Activated T-helper 1 cell treated with Interleukin-2 at 50 U/mL for 16 hours (primary cell): Measurements from ENCODE around the gene TP73.

ENCODE experiments used
- DNase-seq: peaks from one replicate; pipeline ENCODE4 v3.0.0-alpha.2; 2020; ENCODE audit warnings: low read depth

Gene TP73

DNA sequence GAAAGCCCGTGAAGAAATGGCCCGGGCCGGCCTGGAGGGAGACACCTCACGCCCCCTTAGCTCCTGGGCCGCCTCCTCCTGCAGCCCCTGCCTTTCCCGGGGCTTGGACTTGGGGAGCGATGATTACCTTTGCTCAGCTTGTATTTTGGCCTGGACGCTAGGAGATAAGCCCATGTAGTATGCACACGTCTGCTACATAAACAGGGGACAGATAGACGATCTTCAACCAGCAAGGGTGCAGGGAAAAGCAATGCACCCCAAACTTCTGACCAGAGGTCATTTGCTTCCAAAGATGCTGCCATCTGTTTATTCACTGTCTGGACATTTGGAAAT, 936 bp downstream of the TP73 start:
- DNase-seq = no peak

DNA sequence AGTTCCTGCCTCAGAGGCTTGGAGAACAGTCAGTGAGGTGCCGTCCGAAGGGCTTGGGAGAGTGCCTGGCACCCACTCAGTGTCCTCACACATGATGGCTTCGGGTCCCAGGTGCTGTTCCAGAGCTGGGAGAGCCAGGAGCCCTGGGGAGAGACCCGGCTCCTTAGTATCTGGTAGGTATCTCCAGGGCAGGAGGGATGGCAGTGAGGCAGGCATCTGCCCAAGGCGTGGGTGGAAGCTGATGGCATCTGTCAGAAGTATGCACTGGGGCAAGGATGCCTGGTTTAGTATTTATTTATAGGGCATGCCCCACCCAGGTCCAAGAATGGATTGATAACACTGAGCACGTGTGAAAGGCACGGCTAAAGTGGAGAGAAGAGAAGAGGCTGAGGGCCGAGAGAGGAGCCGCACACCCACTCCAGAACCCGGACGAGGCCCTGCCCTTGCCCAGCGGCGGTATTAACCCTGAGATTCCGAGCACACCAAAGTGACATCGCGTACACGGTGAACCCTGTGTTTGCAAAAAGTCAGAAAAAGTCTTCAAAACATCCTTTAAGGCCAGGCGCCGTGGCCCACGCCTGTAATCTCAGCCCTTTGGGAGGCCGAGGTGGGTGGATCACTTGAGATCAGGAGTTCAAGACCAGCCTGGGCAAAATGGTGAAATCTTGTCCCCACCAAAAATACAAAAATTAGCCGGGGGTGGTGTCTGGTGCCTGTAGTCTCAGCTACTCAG, 2.4 kb downstream of the TP73 start:
- no peak for DNase-seq

DNA sequence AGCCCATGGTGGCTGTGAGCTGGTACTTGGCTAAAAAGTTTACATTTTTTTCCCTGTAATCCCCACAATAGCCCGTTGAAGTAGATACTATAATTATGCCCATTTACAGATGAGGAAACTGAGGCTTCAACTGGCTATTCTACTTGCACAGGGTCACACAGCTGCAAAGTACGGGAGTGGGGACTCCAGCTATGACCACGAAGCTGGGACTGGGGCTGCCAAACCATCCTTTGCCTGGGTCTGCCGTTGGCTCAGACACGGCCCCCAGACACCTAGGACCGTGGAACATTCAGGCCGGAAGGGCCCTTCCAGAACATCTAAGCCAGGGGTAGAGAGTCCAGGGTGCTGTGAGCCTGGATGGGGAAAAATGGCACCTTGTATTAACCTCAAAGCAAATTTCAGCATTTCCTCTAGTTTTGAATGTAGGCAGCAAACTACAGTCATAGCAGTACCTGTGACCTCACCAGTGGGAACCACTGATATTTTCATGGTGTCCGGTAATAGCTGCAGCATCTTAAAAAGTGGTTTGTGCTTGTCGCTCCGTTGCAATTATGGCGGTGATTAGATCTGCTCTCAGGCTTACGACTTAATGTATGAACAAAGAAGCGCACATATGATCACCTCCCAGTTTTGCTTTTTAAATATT, 4.3 kb downstream of the TP73 start:
- DNase-seq = no peak

DNA sequence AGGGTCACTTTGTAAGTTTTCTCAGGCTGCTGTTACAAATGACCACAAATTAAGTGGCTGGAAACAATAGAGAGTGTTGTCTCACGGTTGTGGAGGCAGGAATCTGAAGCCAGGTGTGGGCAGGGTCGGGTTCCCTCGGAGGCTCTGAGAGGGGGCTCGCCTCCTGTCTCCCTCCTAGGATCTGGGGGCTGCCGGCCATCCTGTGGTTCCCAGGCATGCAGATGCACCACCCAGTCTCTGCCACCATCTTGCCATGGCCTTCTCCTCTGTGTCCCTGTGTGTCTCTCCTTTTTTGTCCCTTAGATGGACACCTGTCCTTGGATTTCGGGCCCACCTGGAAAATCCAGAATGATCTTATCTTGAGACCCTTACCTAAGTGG, 4.8 kb downstream of the TP73 start:
- no peak for DNase-seq

DNA sequence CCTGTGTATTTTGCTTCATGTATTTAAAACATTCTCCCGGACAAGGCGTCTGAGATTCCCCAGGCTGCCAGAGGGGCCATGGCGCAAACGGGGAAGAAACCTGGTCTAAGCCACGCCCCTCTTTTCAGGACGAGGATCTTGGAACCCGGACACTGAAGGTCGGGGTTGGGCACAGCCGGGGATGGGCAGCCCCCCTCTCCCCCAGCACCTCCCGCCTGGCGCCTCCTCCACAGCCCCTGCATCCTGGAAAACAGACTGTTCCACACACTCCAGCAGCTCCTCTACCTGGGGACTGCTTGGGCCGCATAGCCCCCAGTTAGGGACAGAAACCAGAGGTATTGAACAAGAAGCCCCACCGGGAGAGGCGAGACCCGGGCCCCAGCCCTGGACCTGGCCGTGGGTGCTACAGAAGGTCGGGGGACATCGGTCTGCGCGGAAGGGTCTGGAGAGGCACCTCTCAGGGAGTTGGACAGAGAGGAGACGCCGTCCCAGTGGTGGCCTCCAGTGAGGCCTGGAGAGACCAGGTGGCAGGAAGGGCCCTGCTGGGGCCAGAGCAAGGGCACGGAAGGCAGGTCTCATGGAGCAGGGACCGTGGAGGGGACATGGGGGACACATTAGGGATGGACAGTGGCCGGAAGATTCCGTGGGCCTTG, 5.4 kb downstream of the TP73 start:
- DNase-seq = no peak

DNA sequence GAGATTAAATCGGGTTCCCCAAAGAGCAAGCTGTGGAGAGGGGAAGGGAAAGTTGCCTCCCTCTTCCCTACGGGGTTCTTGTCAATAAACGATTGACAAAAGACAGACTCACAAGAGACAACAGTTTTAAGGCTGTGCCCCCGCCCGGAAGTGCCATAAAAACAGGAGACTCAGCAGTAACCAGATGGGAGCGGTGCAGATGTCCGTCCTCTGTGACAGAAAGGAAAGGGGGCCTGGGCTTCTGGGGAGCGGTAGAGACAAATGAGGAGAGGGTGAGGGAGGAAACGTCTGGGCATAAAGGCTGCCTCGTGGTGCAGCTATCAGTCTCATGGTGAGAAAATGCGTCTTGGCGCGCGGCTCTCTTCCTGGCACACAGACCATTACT, 5.9 kb downstream of the TP73 start:
- DNase-seq = no peak

DNA sequence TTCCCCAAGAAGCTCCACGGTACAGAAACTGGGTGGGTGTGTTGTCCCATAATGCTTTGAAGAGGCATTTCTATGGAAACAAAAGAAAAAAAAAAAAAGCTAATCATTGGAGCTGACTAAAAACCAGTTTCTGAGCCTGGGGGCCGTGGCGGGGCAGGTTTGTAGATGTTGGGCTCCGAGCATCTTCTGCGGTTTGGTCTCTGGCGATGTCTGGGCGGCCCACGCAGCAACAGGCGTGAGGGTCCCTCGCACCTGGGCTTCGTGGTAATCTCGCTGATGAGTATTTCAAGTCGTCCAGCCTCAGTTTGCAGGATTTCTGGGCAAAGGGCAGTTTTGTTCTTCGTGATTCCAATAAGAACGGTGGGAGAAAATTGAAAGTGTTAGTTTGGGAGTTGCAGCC, 6.8 kb downstream of the TP73 start:
- no peak for DNase-seq

DNA sequence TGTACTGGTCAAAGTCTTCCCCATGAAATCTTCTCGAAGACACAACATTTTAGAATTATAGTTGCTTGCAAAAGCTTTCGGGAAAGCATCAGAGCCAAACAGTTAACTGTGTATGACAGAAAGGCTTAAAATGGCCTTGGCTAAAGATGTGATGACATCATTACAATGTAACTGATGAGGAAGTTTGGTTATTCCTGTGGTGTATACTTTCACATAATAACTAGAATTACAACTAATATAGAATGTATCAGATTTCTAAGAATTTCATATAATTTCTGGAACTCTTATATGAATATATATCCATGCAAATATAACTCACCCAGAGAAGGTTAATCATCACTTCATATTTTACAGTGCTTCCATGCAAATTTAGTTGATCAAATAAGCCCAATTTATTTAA, 8.4 kb downstream of the TP73 start:
- no peak for DNase-seq

DNA sequence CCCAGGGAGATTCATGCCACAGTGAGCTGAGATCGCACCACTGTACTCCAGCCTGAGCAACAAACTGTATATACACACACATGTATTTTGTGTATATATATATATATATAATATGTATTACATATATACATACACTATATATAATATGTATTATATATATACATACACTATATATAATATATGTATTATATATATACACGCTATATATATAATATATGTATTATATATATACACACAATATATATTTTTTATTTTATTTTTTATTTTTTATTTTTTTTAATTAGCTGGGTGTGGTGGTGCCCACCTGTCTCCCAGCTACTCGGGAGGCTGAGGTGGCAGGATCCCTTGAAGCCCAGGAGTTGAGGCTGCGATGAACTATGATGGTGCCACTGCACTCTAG, 9.3 kb downstream of the TP73 start:
- DNase-seq = no peak

DNA sequence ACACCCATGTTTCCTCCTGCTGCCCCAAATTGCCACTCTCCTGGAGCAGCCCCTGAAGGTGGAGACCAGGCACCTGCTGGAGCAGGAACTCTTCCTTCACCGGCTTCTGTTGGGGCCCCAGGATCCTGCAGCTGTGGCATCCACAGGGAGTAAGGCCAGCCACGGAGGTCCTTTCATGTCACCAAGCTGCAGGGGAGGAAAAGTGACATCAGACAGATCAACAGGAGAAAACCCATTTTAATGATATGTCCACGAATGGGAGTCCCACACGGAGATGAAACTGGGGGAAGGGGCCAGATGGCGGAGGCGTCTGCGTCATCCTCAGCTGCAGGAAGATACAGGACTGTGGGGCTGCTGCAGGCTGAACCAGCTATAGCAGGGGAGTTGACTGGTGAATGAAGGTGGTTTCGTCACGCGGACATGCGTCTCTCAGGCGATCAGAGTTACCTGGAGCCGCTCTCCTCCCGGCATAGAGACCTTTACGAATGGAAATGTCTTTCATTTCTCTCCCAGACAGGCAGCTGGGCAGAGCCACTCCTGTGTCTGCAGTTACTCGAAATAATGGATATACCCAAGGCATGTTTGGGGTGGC, 9.9 kb downstream of the TP73 start:
- no peak for DNase-seq

DNA sequence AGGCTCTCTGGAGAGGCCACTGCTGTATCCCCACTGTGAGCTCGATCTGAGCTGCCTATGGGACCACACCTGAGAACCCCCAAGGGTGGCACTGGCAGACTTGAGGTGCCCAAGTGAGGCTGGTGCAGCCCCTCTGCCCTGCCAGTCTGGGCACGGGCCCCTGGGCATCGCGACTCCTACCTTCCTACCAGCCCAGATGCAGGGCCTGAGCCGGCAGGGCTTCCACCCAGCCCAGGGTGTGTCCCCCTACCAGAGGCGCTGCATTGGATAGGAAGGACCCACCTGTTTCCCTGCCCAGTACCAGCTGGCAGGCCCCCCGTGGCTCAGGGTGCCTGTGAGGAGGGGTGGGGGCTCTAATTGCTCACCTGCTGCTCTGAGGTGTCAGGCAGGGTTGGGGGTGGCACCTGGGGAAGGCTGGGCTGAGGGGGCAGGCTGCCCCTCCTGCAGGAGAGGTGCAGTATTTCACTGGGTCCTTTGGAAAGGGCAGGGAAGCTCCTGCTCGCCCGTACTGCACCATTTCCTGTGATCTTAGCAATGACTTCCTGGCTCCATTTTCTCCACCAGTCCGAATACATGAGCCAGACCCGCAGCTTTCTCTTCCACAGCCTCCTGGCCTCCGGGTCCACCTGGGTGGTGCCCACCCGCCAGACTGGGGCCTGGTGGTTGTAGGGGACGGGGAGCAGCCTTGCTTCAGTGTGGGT, 11.8 kb downstream of the TP73 start:
- no peak for DNase-seq

DNA sequence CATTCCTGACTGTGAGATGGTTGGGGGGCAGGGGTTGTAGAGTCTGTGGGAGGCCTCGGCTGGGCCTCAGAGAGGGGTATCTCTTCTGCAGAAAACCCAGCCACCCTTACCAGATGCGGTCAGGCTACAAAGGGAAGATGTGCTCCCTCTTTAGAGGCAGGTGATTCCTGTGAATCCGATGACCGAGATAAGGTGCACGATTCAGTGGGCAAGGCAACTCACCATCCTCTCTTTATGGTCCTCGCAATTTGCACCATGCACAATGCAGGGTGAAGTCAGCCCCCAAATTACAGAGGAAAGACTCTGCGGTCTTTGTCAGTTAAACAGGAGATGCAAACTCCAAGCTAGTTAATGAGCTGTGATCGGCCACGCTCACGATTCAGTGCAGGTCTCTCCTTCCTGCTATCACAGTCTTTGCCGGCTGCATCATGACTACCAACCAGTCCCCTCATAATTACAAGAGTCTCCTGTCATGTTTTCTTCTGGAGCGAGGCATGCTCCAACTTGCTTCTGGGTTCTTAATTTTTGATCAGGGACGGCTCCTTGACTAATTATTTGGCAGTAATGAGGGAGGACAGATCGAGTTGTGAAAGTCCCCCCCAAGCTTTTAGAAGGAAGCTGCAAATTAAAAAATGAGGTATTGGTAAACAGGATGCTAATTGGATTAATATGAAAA, 12.5 kb downstream of the TP73 start:
- DNase-seq = no peak

DNA sequence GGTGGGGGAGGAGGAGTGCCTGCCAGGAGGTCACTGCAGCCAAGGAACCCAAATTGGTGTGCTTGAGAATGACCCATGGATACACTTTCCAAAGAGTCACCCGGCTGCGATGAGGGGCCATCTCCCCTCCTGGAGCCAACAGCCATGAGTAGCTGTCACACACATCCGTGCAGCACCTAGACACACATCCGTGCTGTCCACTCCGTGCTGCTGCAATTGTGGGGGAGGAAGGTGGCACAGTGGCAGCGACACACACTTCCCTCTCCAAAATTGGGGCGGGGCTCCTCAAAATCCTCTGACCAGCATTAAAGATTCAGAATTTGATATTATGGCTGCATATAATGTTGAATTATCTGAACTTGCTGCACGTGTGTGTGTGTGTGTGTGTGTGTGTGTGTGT, 15.8 kb downstream of the TP73 start:
- no peak for DNase-seq

DNA sequence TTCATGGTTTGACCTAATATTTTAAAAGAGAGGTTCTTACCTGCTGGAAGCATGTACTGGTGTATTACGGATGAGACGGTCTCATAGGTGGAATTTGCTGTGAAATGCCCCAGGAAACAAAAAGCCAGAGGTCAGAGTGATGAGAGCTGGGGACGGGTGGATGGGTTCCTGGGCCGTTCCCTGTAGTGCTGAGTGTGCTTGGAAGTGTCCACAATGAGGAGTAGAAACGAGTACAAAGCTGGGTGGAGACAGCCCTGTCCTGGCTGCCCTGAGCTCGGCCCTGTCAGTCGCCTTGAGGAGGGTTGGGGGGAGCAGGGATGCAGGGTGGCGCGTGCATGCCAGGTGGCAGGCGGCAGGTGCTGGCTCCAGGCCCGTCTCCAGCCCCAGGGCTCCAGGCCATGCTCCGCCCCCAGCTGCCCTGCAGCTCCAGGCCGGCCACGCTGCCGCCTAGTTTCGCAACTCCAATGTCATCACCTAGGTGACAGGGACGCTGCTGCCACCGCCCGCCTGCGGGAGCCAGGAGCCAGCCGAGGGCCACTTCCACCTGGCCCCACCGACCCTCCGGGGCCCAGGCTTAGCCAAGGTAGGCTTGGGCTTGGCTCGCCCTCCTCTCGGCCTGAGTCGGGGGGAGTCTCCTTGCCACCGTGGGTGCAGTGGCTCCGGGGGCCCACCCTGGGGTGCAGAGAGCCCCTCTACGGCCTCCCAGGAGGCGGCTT, 16.4 kb downstream of the TP73 start:
- no peak for DNase-seq

DNA sequence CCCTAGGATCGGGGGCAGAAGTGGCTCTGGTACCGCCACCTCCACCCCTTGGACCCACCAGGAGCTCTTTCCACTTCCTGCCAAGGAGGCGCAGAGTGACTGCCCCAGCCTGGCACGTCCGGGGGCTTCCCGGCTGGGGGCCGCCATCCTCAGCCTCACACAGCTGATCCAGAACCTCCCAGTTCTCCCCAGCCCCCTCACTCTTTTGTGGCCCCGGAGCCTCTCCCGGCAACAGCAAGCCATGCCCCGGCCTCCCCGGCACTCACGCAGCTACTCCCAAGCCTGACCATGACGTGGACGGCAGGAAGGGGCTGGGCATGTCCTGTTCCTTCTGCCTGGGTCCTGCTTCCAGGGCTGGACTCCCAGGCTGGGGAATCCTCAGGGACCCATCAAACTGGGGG, 17.1 kb downstream of the TP73 start:
- DNase-seq = no peak

DNA sequence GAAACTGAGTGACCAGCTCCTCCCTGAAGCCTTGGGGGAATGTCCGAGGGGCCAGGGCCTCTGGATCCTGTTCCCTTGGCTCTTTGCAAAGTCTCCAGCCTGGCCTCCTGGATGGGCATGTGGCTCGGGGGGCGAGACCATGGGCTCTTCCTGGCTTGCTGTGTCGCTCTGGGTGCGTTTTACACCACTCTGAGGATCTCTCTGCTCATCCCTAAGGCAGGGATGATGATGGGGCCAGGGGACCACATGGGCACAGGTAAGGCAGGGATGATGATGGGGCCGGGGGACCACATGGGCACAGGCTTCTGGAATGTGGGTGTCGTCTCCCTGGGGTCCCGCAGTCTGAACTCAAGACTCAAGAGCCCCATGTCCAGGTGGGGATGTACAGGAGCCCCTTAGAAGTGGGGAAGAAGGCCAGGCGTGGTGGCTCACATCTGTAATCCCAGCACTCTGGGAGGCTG, 17.7 kb downstream of the TP73 start:
- no peak for DNase-seq

DNA sequence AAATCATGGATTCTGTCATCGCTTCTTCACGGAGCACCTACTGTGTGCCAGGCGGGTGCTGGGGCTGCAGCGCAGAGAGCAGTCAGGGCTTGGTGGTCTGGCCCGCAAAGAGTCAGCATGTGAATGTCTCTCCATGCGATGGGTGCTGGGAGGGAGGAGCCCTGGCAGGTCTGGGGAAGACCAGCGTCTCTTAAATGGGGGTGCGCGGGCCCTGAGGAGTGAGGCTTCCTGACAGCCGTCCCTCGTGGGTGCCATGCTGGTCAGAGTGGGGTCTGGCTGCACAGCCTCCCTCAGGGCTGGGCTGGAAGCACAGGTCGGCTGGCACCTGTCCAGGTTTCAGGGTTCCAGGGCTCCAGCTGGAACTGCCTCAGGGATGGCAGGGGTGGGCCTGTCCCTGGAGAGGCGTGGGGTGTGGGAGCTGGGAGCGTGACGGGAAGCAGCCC, 18.5 kb downstream of the TP73 start:
- no peak for DNase-seq

DNA sequence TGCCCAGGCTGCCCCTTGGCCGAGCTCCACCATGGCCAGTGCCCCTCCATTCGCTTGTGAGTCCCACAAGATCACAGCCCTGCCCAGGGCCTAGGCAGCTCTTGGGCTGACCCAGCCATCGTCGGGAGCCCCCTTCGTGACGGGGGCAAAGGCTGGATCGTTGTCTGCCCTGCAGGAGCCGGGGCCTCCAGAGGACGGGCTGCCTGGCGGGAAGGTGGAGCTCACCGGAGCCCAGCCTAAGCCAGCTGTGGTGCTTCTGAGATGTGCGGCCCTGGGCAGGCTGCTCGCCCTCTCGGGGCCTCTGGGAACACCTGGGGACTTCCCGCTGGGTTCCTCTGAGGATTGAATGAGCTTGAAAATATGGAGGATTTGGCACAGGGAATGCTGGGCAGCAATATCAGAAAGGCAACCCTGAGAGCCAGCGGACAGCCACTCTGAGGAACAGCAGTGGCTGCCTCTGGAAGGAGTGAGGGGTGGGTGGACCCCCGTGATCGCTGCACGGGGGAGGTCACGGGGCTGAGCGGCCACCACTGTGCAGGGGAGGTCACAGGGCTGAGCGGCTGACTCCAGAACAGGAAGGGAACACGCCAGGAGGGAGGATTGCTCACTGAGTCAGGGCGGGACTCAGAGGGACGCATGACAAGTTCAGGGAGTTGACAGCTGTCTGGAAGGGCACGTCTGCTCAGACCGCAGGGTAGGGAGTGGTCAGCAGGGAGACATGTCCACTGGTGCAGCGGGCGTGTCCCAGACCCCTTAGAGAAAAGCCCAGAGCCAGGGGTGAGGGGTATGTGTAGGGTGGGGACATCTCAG, 19.3 kb downstream of the TP73 start:
- DNase-seq = no peak

DNA sequence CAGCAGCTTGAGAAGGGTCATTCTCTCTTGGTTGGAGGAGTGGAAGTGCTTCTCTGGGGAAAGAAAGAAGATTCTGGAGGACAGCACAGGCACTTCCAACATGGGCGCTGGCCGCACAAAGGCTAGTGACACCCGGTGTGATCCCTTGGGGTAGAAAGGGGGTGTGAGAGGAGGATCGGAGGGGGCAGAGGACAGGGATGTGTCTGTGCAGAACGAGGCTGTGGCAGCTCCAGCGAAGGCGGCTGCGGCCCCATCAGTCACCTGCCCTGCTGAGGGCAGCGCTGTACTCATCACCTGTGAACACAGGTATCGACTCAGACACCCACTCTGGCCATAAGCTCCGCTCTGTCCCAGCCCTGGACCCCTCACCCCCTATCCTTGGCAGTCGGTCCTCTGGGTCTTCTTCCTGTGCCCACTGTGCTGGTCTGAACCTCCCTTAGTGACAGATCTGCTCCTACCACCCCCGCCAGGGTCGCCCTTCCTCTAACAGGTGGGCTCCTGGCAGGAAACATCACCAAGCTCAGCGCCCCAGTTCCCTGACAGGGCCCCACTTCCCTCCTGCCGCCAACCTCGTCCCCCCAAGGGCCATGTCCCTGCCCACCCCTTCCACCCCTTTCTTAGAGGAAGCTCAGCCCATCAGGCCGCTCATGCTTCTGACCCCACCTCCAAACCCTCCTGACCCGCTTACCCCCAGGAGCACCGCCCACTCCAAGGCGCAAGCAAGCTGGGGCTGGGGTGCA, 20.1 kb downstream of the TP73 start:
- DNase-seq = no peak

DNA sequence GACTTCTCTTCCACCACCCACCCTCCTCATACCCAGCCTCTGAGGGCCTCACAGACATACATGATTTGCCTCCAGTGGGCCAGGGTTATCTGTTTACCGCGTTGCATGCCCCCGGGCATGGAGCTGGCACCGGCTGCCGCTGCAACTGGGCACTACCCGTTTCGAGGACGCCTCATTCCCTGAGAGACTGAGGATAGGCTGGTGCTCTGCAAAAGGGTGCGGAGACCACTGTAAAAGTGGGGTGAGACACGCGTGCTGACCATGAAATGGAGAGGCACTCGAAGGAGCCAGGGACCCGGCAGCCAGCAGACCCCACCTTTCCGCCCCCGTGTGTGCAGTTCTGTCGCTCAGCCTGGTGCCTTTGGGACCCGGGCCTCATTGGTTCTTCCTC, 20.6 kb downstream of the TP73 start:
- DNase-seq = no peak
